CD4-positive, alpha-beta memory T cell (primary cell): ENCODE data around the gene VPS52. TPM values are rescaled to one million over a fixed set of nuclear protein-coding genes. Genes with fewer than 3 reads are reported as not detected.

Source experiments
- CTCF ChIA-PET: fragments of 350-600 bp; sonication (Branson Sonifier 250); formaldehyde crosslinking; loops from one replicate; lab custom pipeline; 2021; ENCODE audit warnings: inconsistent platforms; ENCODE audit not compliant: partially characterized antibody; lab: Charles Lee
- POLR2A ChIA-PET: fragments of 350-600 bp; sonication (Branson Sonifier 250); formaldehyde crosslinking; loops from one replicate; lab custom pipeline; 2021; ENCODE audit not compliant: partially characterized antibody; lab: Charles Lee
- DNase-seq, 5 donors: peaks; one replicate each; pipeline versions ENCODE4 v3.0.0 to v3.0.0-alpha.2; 2020 to 2022; ENCODE audit warnings: mixed read lengths in 1 of 5
- H3K27ac ChIP-seq: one replicate; pipeline ENCODE4 v1.7.0; 2013; ENCODE audit warnings: low read depth, low read length
- H3K27me3 ChIP-seq: 2 replicates; pipeline ENCODE4 v1.7.0; 2013; ENCODE audit warnings: mild to moderate bottlenecking, low read length, moderate library complexity; ENCODE audit not compliant: insufficient read depth
- H3K36me3 ChIP-seq: 2 replicates; pipeline ENCODE4 v1.7.0; 2013; ENCODE audit warnings: mild to moderate bottlenecking, low read length, moderate library complexity; ENCODE audit not compliant: insufficient read depth
- H3K4me1 ChIP-seq: 2 replicates; pipeline ENCODE4 v1.7.0; 2013; ENCODE audit warnings: mild to moderate bottlenecking, low read length, moderate library complexity; ENCODE audit not compliant: insufficient read depth
- H3K4me3 ChIP-seq, 2 donors: one replicate each; pipeline ENCODE4 v1.7.0; 2013; ENCODE audit warnings: low read length in 2 of 2, mild to moderate bottlenecking in 1 of 2
- H3K9me3 ChIP-seq, 2 donors: one replicate each; pipeline ENCODE4 v1.7.0; 2013; ENCODE audit warnings: low read length in 2 of 2, control low read depth in 1 of 2; ENCODE audit not compliant: control insufficient read depth in 1 of 2
- H3K27ac Mint-ChIP-seq, 7 donors: one replicate each; pipeline ENCODE4 v1.8.0; 2020 to 2021; ENCODE audit warnings: mixed read lengths in 7 of 7, mild to moderate bottlenecking in 6 of 7, inconsistent platforms in 3 of 7, moderate library complexity in 3 of 7
- H3K27me3 Mint-ChIP-seq, 2 donors: one replicate each; pipeline ENCODE4 v1.8.0; 2020 to 2021; ENCODE audit warnings: mixed read lengths in 2 of 2
- H3K36me3 Mint-ChIP-seq, 2 donors: one replicate each; pipeline ENCODE4 v1.8.0; 2020 to 2021; ENCODE audit warnings: mixed read lengths in 2 of 2, inconsistent platforms in 1 of 2, mild to moderate bottlenecking in 1 of 2
- H3K4me1 Mint-ChIP-seq, 4 donors: one replicate each; pipeline ENCODE4 v1.8.0; 2020 to 2021; ENCODE audit warnings: mixed read lengths in 4 of 4, mild to moderate bottlenecking in 1 of 4
- H3K4me3 Mint-ChIP-seq, 8 donors: one replicate each; pipeline ENCODE4 v1.8.0; 2020 to 2021; ENCODE audit warnings: mixed read lengths in 8 of 8, mild to moderate bottlenecking in 7 of 8, moderate library complexity in 6 of 8, inconsistent platforms in 3 of 8
- H3K9me3 Mint-ChIP-seq, 8 donors: one replicate each; pipeline ENCODE4 v1.8.0; 2020 to 2021; ENCODE audit warnings: mixed read lengths in 8 of 8, mild to moderate bottlenecking in 5 of 8, inconsistent platforms in 3 of 8, moderate library complexity in 1 of 8
- intact Hi-C: fragments of 100-400 bp; cut with micrococcal nuclease; formaldehyde crosslinking; loops from one replicate; pipeline ENCODE4 v1.15.1; 2023
- polyA plus RNA-seq, 2 donors: library from polyadenylated mRNA; unstranded; fragments of 300-500 nt; fragmentation: Illumina TruSeq; gene quantifications; one replicate each; pipeline ENCODE4 v1.2.3, GENCODE V29; 2021
- total RNA-seq, 2 experiments: library from RNA; stranded (reverse); gene quantifications; one replicate each; pipeline ENCODE4 v1.2.3, GENCODE V29; 2021

VPS52 gene
- total and polyA plus RNA-seq, 4 experiments from 2014 or later: 13.4 to 95.7 (median 54.0) TPM

- intact Hi-C loops: no loop called here
- peaks cover 45% of the 10 kb centered on the region for H3K36me3 ChIP-seq
- H3K4me1 Mint-ChIP-seq: peaks cover 21 to 50% (median 34%) of the 10 kb centered on the region in 4 donors
- H3K4me3 Mint-ChIP-seq: no peak overlapping the region
- H3K36me3 Mint-ChIP-seq: peaks cover 28 to 60% of the 10 kb centered on the region in 2 donors
- peaks cover 45% of the 10 kb centered on the region for H3K4me1 ChIP-seq
- no peaks in the 10 kb centered on the region for H3K27me3 Mint-ChIP-seq
- no peak overlapping the region for H3K27ac ChIP-seq
- no peak for DNase-seq
- H3K4me3 ChIP-seq: no peak overlapping the region
- H3K9me3 Mint-ChIP-seq: no peaks in the 10 kb centered on the region
- ChIA-PET CTCF (interaction anchor here (1.3 kb wide), 1 partner anchor 12 kb away, joined by 3 read pairs; no protein-coding TSS in a partner anchor), POLR2A (interaction anchor here (1.0 to 2.0 kb wide), 2 partner anchors 15 to 39 kb away, joined by 3 to 7 read pairs; partner anchors contain the start of gene PFDN6)
- peak overlapping the region in 3 of 7 donors; percentile 7 to 67 (median 57) for H3K27ac Mint-ChIP-seq
- H3K9me3 ChIP-seq: no peaks in the 10 kb centered on the region
- no peaks in the 10 kb centered on the region for H3K27me3 ChIP-seq
Observed at GRCh38 chr6:33305052-33305451, 33.4 kb upstream of the VPS52 start.

GRCh38 chr6:33304216-33304615 lies 32.5 kb upstream of the VPS52 start:
- Histone ChIP-seq H3K36me3 (peaks cover 45% of the 10 kb centered on the region), H3K4me1 (peaks cover 46% of the 10 kb centered on the region), H3K9me3 (no peaks in the 10 kb centered on the region), H3K27me3 (no peaks in the 10 kb centered on the region), H3K4me3 (no peak overlapping the region), H3K27ac (no peak overlapping the region)
- Mint-ChIP-seq H3K4me3 (no peak overlapping the region), H3K27ac (peak overlapping the region in 4 of 7 donors; percentile 24 to 82 (median 52)), H3K27me3 (no peaks in the 10 kb centered on the region), H3K4me1 (peaks cover 26 to 59% (median 39%) of the 10 kb centered on the region in 4 donors), H3K36me3 (peaks cover 28 to 68% of the 10 kb centered on the region in 2 donors), H3K9me3 (peaks cover 0 to 2% (median 0%) of the 10 kb centered on the region in 8 donors)
- ChIA-PET POLR2A (interaction anchor here (1.0 to 4.4 kb wide), 3 partner anchors 9 to 40 kb away, joined by 3 to 29 read pairs (median 7); partner anchors contain the start of genes PFDN6 and TAPBP), CTCF (no interaction called here)
- DNase-seq: no peak
- intact Hi-C loops: no loop called here

GRCh38 chr6:33301877-33302276 lies 30.2 kb upstream of the VPS52 start:
- H3K4me3 Mint-ChIP-seq: peak overlapping the region in 1 of 8 donors; percentile 15
- no peaks in the 10 kb centered on the region for H3K9me3 ChIP-seq
- H3K9me3 Mint-ChIP-seq: peaks cover 0 to 2% (median 0%) of the 10 kb centered on the region in 8 donors
- DNase-seq: no peak
- peak overlapping the region in 5 of 7 donors; percentile 4 to 96 (median 59) for H3K27ac Mint-ChIP-seq
- no peak overlapping the region for H3K27ac ChIP-seq
- CTCF ChIA-PET: interaction anchor here (0.6 to 4.8 kb wide), 5 partner anchors 10 to 43 kb away, joined by 3 to 35 read pairs (median 8); partner anchors contain the start of genes PFDN6, RPS18, TAPBP and VPS52
- peaks cover 21 to 62% of the 10 kb centered on the region in 2 donors for H3K36me3 Mint-ChIP-seq
- peaks cover 0 to 4% of the 10 kb centered on the region in 2 donors for H3K27me3 Mint-ChIP-seq
- H3K4me1 ChIP-seq: peaks cover 44% of the 10 kb centered on the region
- intact Hi-C loops: no loop called here
- H3K4me1 Mint-ChIP-seq: peaks cover 23 to 55% (median 39%) of the 10 kb centered on the region in 4 donors
- POLR2A ChIA-PET: interaction anchor here (0.9 to 7.4 kb wide), 7 partner anchors 11 to 43 kb away, joined by 3 to 117 read pairs (median 29); partner anchors contain the start of genes B3GALT4, PFDN6, RPS18 and TAPBP
- peaks cover 39% of the 10 kb centered on the region for H3K36me3 ChIP-seq
- H3K4me3 ChIP-seq: no peak overlapping the region
- no peaks in the 10 kb centered on the region for H3K27me3 ChIP-seq

GRCh38 chr6:33299237-33299944 lies 27.7 kb upstream of the VPS52 start:
- Histone ChIP-seq H3K4me1 (peaks cover 27% of the 10 kb centered on the region), H3K27me3 (no peaks in the 10 kb centered on the region), H3K36me3 (peaks cover 41% of the 10 kb centered on the region), H3K27ac (peak overlapping the region; percentile 94), H3K4me3 (peak overlapping the region; percentile 71 to 97), H3K9me3 (no peaks in the 10 kb centered on the region)
- intact Hi-C loops: loop anchor here (1.0 to 2.0 kb wide), 8 partner anchors 10 to 99 kb away; partner anchors contain the start of genes B3GALT4, KIFC1, PFDN6 and RXRB
- H3K9me3 Mint-ChIP-seq: peaks cover 0 to 2% (median 0%) of the 10 kb centered on the region in 8 donors
- CTCF ChIA-PET: interaction anchor here (0.7 to 4.8 kb wide), 13 partner anchors 10 to 138 kb away, joined by 3 to 35 read pairs (median 5); partner anchors contain the start of genes B3GALT4, CUTA, PFDN6 and RPS18
- peaks cover 0 to 4% of the 10 kb centered on the region in 2 donors for H3K27me3 Mint-ChIP-seq
- H3K27ac Mint-ChIP-seq: peak overlapping the region; percentile 96 to 100 (median 99)
- H3K36me3 Mint-ChIP-seq: peaks cover 21 to 55% of the 10 kb centered on the region in 2 donors
- H3K4me1 Mint-ChIP-seq: peaks cover 22 to 42% (median 31%) of the 10 kb centered on the region in 4 donors
- DNase-seq: peak; percentile 91 to 94 (median 93)
- POLR2A ChIA-PET: interaction anchor here (0.6 to 7.4 kb wide), 34 partner anchors 9 to 1238 kb away, joined by 3 to 150 read pairs (median 4); partner anchors contain the start of genes B3GALT4, BAK1, CUTA and HSD17B8
- peak overlapping the region; percentile 99 for H3K4me3 Mint-ChIP-seq

- H3K36me3 Mint-ChIP-seq: peaks cover 19 to 59% of the 10 kb centered on the region in 2 donors
- intact Hi-C loops: loop anchor here (1.0 to 2.0 kb wide), 8 partner anchors 10 to 99 kb away; partner anchors contain the start of genes B3GALT4, KIFC1, PFDN6 and RXRB
- peaks cover 27% of the 10 kb centered on the region for H3K4me1 ChIP-seq
Observed at GRCh38 chr6:33298773-33299236, 27.1 kb upstream of the VPS52 start, which contains the start of gene RGL2. TSS of gene RGL2 (minus strand) at chr6:33298942. CDS start at chr6:33298610, 332 bp downstream.

GRCh38 chr6:33297956-33298772 lies 26.5 kb upstream of the VPS52 start:
- DNase-seq: peak; percentile 68 to 85 (median 72)
- Histone ChIP-seq H3K27ac (peak overlapping the region; percentile 94), H3K4me1 (peaks cover 27% of the 10 kb centered on the region), H3K4me3 (peak overlapping the region; percentile 71 to 91), H3K27me3 (no peaks in the 10 kb centered on the region), H3K36me3 (peaks cover 42% of the 10 kb centered on the region), H3K9me3 (no peaks in the 10 kb centered on the region)
- Mint-ChIP-seq H3K27ac (peak overlapping the region; percentile 95 to 100 (median 99)), H3K4me3 (peak overlapping the region; percentile 99), H3K36me3 (peaks cover 13 to 53% of the 10 kb centered on the region in 2 donors), H3K4me1 (peaks cover 18 to 35% (median 26%) of the 10 kb centered on the region in 4 donors), H3K27me3 (peaks cover 0 to 4% of the 10 kb centered on the region in 2 donors), H3K9me3 (peaks cover 0 to 2% (median 0%) of the 10 kb centered on the region in 8 donors)
- ChIA-PET CTCF (interaction anchor here (0.9 to 4.8 kb wide), 6 partner anchors 9 to 50 kb away, joined by 3 to 35 read pairs (median 4); partner anchors contain the start of genes PFDN6, TAPBP and WDR46), POLR2A (interaction anchor here (1.0 to 7.4 kb wide), 15 partner anchors 9 to 326 kb away, joined by 3 to 150 read pairs (median 6); partner anchors contain the start of genes B3GALT4, CUTA, KIFC1 and PFDN6)
- intact Hi-C loops: loop anchor here (2.0 kb wide), 1 partner anchor 93 kb away; the partner anchor contains the start of gene KIFC1

More at GRCh38 chr6:33298773-33299236, 27.1 kb upstream of the VPS52 start, which contains the start of gene RGL2:
- peak in 2 of 5 donors; percentile 62 to 75 for DNase-seq
- ChIA-PET POLR2A (interaction anchor here (1.0 to 7.4 kb wide), 24 partner anchors 9 to 1238 kb away, joined by 3 to 150 read pairs (median 6); partner anchors contain the start of genes B3GALT4, CUTA, HSD17B8 and KIFC1), CTCF (interaction anchor here (0.7 to 4.8 kb wide), 11 partner anchors 9 to 137 kb away, joined by 3 to 35 read pairs (median 5); partner anchors contain the start of genes B3GALT4, PFDN6, RPS18 and TAPBP)
- Histone ChIP-seq H3K4me3 (peak within 1 kb of the TSS; percentile 71 to 97), H3K36me3 (peaks cover 41% of the 10 kb centered on the region), H3K27ac (peak within 1 kb of the TSS; percentile 94), H3K9me3 (no peaks in the 10 kb centered on the region), H3K27me3 (no peaks in the 10 kb centered on the region)
- Mint-ChIP-seq H3K9me3 (peaks cover 0 to 2% (median 0%) of the 10 kb centered on the region in 8 donors), H3K27me3 (peaks cover 0 to 4% of the 10 kb centered on the region in 2 donors), H3K4me1 (peaks cover 20 to 39% (median 30%) of the 10 kb centered on the region in 4 donors), H3K4me3 (peak within 1 kb of the TSS; percentile 99), H3K27ac (peak within 1 kb of the TSS; percentile 96 to 100 (median 99))
